HepG2 (cell line): ENCODE measurements around the gene KATNAL1. TPM values are rescaled to one million over a fixed set of nuclear protein-coding genes. Genes with fewer than 3 reads are reported as not detected.

ENCODE experiments used
- ATF1 ChIP-seq: IDR thresholded peaks from 2 replicates; pipeline ENCODE4 v1.6.1; 2016; ENCODE audit warnings: mild to moderate bottlenecking, control low read depth
- CCAR2 ChIP-seq: fragments of 200-400 bp; formaldehyde crosslinking; optimal IDR thresholded peaks from 2 replicates; pipeline ENCODE3; 2018; ENCODE audit warnings: low read depth, mild to moderate bottlenecking, low read length, moderate library complexity
- HOMEZ ChIP-seq: IDR thresholded peaks from 2 replicates; pipeline ENCODE4 v1.6.1; 2016; ENCODE audit warnings: low read depth
- KLF12 ChIP-seq: sonication (generic); formaldehyde crosslinking; IDR thresholded peaks from 2 replicates; pipeline ENCODE4 v1.4.0; 2020; ENCODE audit warnings: missing genetic modification reagents, borderline replicate concordance
- MZF1 ChIP-seq: sonication (generic); formaldehyde crosslinking; IDR thresholded peaks from 2 replicates; pipeline ENCODE4 v1.8.1; 2023; ENCODE audit warnings: mild to moderate bottlenecking, missing genetic modification reagents, borderline replicate concordance
- NBN ChIP-seq: fragments of 450-650 bp; conservative IDR thresholded peaks from 2 replicates; pipeline ENCODE4 v1.6.1; 2017
- PHF8 ChIP-seq: sonication (generic); formaldehyde crosslinking; IDR thresholded peaks from 2 replicates; pipeline ENCODE4 v1.5.0; 2020; ENCODE audit warnings: missing genetic modification reagents
- TMF1 ChIP-seq: sonication (generic); formaldehyde crosslinking; IDR thresholded peaks from 2 replicates; pipeline ENCODE4 v1.8.1; 2022; ENCODE audit warnings: low read depth, missing genetic modification reagents
- ZBTB33 ChIP-seq: sonication (generic); formaldehyde crosslinking; IDR thresholded peaks from 2 replicates; pipeline ENCODE4 v1.4.0; 2020; ENCODE audit warnings: missing genetic modification reagents
- ZBTB38 ChIP-seq: sonication (generic); formaldehyde crosslinking; IDR thresholded peaks from 2 replicates; pipeline ENCODE4 v1.5.1; 2020; ENCODE audit warnings: mild to moderate bottlenecking, missing genetic modification reagents
- ZBTB42 ChIP-seq: sonication (generic); formaldehyde crosslinking; IDR thresholded peaks from 2 replicates; pipeline ENCODE4 v1.5.0; 2020; ENCODE audit warnings: mild to moderate bottlenecking, missing genetic modification reagents
- ZFAT ChIP-seq: sonication (generic); formaldehyde crosslinking; conservative IDR thresholded peaks from 2 replicates; pipeline ENCODE4 v1.8.1; 2023; ENCODE audit warnings: missing genetic modification reagents, inconsistent platforms
- ZNF124 ChIP-seq: sonication (generic); formaldehyde crosslinking; IDR thresholded peaks from 2 replicates; pipeline ENCODE4 v1.4.0; 2020; ENCODE audit warnings: missing genetic modification reagents
- ZNF446 ChIP-seq: sonication (generic); formaldehyde crosslinking; IDR thresholded peaks from 2 replicates; pipeline ENCODE4 v1.5.0; 2020; ENCODE audit warnings: mild to moderate bottlenecking, missing genetic modification reagents
- ZNF672 ChIP-seq: sonication (generic); formaldehyde crosslinking; IDR thresholded peaks from 2 replicates; pipeline ENCODE4 v1.8.1; 2022; ENCODE audit warnings: missing genetic modification reagents
- ZNF674 ChIP-seq: sonication (generic); formaldehyde crosslinking; IDR thresholded peaks from 2 replicates; pipeline ENCODE4 v1.5.0; 2020; ENCODE audit warnings: low read depth, mild to moderate bottlenecking, missing genetic modification reagents
- ZSCAN30 ChIP-seq: sonication (generic); formaldehyde crosslinking; IDR thresholded peaks from 2 replicates; pipeline ENCODE4 v1.5.0; 2020; ENCODE audit warnings: mild to moderate bottlenecking, missing genetic modification reagents
- polyA plus RNA-seq, 8 experiments: library from polyadenylated mRNA; depleted of rRNA in 3 of 8; stranded (reverse) in 7 of 8; unstranded in 1 of 8; fragments of >200 nt; fragmentation: Illumina TruSeq in 4 of 8; extraction: Trizol in 4 of 8; gene quantifications; 2 replicates each; pipeline versions ENCODE4 v1.2.1 to v1.2.3, GENCODE V29; 2011 to 2016; ENCODE audit warnings: low read depth in 4 of 8, missing spikeins in 1 of 8, mixed read lengths in 1 of 8; ENCODE audit not compliant: insufficient read depth in 1 of 8
- total RNA-seq, 5 experiments: library from RNA; depleted of rRNA; stranded (reverse); fragments of >200 nt; fragmentation: Illumina TruSeq; extraction: Trizol; gene quantifications; 2 replicates each; pipeline ENCODE4 v1.2.3, GENCODE V29; 2016; ENCODE audit warnings: low read depth in 1 of 5
- TF ChIP-seq, protein P1 (sequence below): sonication (generic); formaldehyde crosslinking; IDR thresholded peaks from 2 replicates; pipeline ENCODE4 v1.8.0; 2022; ENCODE audit warnings: low read depth, missing genetic modification reagents
- TF ChIP-seq, protein P2 (sequence below): IDR thresholded peaks from 2 replicates; pipeline ENCODE4 v1.4.0; 2020; ENCODE audit warnings: mild to moderate bottlenecking, missing genetic modification reagents
- TF ChIP-seq, protein P3 (sequence below): IDR thresholded peaks from 2 replicates; pipeline ENCODE4 v1.6.1; 2016; ENCODE audit warnings: mild to moderate bottlenecking, missing biosample characterization, missing genetic modification reagents
- TF ChIP-seq, protein P4 (sequence below): IDR thresholded peaks from 2 replicates; pipeline ENCODE4 v1.6.1; 2016; ENCODE audit warnings: mild to moderate bottlenecking

KATNAL1 gene
- total and polyA plus RNA-seq, 2 of the 13 experiments (the other 11 are each of a cell fraction or from before 2014, with no cell fraction given) = 3.2 to 11.8 TPM

DNA sequence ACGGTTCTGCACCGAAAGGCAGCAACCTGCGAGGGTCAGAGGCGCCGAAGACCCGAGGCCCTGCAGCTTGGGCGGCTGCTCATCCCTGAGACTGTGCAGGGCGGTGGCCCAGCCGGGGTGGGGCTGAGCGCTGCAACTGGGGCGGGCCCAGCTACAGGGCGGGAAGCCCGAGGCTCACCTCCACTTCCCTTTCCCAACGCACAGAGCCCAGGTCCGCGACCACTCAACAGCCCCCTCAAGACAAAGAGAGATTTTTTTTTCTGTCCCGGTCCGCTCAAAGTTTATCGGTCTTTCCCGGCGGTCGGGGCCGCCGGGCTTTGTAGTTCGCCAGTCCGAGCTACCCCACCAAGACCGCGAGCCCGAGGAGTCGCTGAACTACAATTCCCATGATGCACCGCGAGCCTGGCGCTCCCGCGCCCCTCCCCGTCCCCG is 573 bp downstream of the KATNAL1 start (continued):
- TF ChIP-seq MZF1 (no peak), ZNF124 (CRISPR knock-in tag) (0 out of 2 replicates have a peak, but pooled peaks have one; percentile 25), ZBTB33 (no peak), ZNF446 (CRISPR knock-in tag) (peak; percentile 79; the same call in 1 of the 2 replicates), ZNF672 (CRISPR knock-in tag) (no peak), HOMEZ (no peak), ATF1 (no peak), CCAR2 (no peak), ZSCAN30 (CRISPR knock-in tag) (no peak), NBN (no peak), ZBTB42 (0 out of 2 replicates have a peak, but pooled peaks have one; percentile 37), ZNF674 (CRISPR knock-in tag) (no peak), ZBTB38 (no peak), ZFAT (CRISPR knock-in tag) (no peak), PHF8 (peak; percentile 69), KLF12 (CRISPR knock-in tag) (peak; percentile 89; the same call in 1 of the 2 replicates), TMF1 (CRISPR knock-in tag) (no peak)
- TF ChIP-seq, protein P1, sequence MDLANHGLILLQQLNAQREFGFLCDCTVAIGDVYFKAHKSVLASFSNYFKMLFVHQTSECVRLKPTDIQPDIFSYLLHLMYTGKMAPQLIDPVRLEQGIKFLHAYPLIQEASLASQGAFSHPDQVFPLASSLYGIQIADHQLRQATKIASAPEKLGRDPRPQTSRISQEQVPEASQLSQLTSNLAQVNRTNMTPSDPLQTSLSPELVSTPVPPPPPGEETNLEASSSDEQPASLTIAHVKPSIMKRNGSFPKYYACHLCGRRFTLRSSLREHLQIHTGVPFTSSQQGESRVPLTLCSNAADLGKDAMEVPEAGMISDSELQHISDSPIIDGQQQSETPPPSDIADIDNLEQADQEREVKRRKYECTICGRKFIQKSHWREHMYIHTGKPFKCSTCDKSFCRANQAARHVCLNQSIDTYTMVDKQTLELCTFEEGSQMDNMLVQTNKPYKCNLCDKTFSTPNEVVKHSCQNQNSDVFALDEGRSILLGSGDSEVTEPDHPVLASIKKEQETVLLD = no peak
- TF ChIP-seq, protein P2, sequence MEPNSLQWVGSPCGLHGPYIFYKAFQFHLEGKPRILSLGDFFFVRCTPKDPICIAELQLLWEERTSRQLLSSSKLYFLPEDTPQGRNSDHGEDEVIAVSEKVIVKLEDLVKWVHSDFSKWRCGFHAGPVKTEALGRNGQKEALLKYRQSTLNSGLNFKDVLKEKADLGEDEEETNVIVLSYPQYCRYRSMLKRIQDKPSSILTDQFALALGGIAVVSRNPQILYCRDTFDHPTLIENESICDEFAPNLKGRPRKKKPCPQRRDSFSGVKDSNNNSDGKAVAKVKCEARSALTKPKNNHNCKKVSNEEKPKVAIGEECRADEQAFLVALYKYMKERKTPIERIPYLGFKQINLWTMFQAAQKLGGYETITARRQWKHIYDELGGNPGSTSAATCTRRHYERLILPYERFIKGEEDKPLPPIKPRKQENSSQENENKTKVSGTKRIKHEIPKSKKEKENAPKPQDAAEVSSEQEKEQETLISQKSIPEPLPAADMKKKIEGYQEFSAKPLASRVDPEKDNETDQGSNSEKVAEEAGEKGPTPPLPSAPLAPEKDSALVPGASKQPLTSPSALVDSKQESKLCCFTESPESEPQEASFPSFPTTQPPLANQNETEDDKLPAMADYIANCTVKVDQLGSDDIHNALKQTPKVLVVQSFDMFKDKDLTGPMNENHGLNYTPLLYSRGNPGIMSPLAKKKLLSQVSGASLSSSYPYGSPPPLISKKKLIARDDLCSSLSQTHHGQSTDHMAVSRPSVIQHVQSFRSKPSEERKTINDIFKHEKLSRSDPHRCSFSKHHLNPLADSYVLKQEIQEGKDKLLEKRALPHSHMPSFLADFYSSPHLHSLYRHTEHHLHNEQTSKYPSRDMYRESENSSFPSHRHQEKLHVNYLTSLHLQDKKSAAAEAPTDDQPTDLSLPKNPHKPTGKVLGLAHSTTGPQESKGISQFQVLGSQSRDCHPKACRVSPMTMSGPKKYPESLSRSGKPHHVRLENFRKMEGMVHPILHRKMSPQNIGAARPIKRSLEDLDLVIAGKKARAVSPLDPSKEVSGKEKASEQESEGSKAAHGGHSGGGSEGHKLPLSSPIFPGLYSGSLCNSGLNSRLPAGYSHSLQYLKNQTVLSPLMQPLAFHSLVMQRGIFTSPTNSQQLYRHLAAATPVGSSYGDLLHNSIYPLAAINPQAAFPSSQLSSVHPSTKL (CRISPR knock-in tag) = no peak
- TF ChIP-seq, protein P3, sequence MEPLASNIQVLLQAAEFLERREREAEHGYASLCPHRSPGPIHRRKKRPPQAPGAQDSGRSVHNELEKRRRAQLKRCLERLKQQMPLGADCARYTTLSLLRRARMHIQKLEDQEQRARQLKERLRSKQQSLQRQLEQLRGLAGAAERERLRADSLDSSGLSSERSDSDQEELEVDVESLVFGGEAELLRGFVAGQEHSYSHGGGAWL (CRISPR knock-in tag) = no peak; the same call in 1 of the 2 replicates
- TF ChIP-seq, protein P4, sequence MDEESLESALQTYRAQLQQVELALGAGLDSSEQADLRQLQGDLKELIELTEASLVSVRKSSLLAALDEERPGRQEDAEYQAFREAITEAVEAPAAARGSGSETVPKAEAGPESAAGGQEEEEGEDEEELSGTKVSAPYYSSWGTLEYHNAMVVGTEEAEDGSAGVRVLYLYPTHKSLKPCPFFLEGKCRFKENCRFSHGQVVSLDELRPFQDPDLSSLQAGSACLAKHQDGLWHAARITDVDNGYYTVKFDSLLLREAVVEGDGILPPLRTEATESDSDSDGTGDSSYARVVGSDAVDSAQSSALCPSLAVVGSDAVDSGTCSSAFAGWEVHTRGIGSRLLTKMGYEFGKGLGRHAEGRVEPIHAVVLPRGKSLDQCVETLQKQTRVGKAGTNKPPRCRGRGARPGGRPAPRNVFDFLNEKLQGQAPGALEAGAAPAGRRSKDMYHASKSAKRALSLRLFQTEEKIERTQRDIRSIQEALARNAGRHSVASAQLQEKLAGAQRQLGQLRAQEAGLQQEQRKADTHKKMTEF (CRISPR knock-in tag) = no peak
